GM23338 (cell line): ENCODE measurements around the gene PDCD4.

Experiments
- CREB1 ChIP-seq: fragments of 250-450 bp; sonication (Bioruptor Pico); IDR thresholded peaks from 2 replicates; pipeline ENCODE4 v1.5.0; 2020; ENCODE audit warnings: low read depth, mild to moderate bottlenecking, moderate library complexity
- EZH2 ChIP-seq: fragments of 200-600 bp; sonication (generic); IDR thresholded peaks from one replicate; pipeline ENCODE4 v1.8.0; 2017; ENCODE audit warnings: antibody characterized with exemption, mild to moderate bottlenecking, low read depth; ENCODE audit not compliant: unreplicated experiment
- POLR2AphosphoS5 ChIP-seq: IDR thresholded peaks from 2 replicates; pipeline ENCODE4 v1.6.1; 2016; ENCODE audit warnings: antibody characterized with exemption, low read depth
- ZNF114 ChIP-seq: fragments of 250-450 bp; sonication (Bioruptor Pico); IDR thresholded peaks from 2 replicates; pipeline ENCODE4 v1.5.0; 2020; ENCODE audit warnings: mild to moderate bottlenecking, moderate library complexity
- TF ChIP-seq, protein P1 (sequence below), 2 experiments: fragments of 200-600 bp in 1 of 2; sonication (generic) in 1 of 2; conservative IDR thresholded peaks; 2 replicates each; pipeline versions ENCODE4 v1.5.1 to v1.6.1; 2016 to 2017; ENCODE audit warnings: antibody characterized with exemption in 2 of 2, low read depth in 2 of 2, mild to moderate bottlenecking in 2 of 2, moderate library complexity in 1 of 2
- TF ChIP-seq, protein P2 (sequence below): IDR thresholded peaks from one replicate; pipeline ENCODE4 v1.6.1; 2018; ENCODE audit warnings: antibody characterized with exemption; ENCODE audit not compliant: unreplicated experiment

GRCh38 chr10:110824152-110824441 is 47.6 kb upstream of the PDCD4 start:
- TF ChIP-seq, protein P1, sequence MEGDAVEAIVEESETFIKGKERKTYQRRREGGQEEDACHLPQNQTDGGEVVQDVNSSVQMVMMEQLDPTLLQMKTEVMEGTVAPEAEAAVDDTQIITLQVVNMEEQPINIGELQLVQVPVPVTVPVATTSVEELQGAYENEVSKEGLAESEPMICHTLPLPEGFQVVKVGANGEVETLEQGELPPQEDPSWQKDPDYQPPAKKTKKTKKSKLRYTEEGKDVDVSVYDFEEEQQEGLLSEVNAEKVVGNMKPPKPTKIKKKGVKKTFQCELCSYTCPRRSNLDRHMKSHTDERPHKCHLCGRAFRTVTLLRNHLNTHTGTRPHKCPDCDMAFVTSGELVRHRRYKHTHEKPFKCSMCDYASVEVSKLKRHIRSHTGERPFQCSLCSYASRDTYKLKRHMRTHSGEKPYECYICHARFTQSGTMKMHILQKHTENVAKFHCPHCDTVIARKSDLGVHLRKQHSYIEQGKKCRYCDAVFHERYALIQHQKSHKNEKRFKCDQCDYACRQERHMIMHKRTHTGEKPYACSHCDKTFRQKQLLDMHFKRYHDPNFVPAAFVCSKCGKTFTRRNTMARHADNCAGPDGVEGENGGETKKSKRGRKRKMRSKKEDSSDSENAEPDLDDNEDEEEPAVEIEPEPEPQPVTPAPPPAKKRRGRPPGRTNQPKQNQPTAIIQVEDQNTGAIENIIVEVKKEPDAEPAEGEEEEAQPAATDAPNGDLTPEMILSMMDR (conservative IDR thresholded peaks at IDR 0.05; ENCODE audit: low read depth in 2 of 2): no peak
- no peak for TF ChIP-seq POLR2AphosphoS5
- TF ChIP-seq, protein P2, sequence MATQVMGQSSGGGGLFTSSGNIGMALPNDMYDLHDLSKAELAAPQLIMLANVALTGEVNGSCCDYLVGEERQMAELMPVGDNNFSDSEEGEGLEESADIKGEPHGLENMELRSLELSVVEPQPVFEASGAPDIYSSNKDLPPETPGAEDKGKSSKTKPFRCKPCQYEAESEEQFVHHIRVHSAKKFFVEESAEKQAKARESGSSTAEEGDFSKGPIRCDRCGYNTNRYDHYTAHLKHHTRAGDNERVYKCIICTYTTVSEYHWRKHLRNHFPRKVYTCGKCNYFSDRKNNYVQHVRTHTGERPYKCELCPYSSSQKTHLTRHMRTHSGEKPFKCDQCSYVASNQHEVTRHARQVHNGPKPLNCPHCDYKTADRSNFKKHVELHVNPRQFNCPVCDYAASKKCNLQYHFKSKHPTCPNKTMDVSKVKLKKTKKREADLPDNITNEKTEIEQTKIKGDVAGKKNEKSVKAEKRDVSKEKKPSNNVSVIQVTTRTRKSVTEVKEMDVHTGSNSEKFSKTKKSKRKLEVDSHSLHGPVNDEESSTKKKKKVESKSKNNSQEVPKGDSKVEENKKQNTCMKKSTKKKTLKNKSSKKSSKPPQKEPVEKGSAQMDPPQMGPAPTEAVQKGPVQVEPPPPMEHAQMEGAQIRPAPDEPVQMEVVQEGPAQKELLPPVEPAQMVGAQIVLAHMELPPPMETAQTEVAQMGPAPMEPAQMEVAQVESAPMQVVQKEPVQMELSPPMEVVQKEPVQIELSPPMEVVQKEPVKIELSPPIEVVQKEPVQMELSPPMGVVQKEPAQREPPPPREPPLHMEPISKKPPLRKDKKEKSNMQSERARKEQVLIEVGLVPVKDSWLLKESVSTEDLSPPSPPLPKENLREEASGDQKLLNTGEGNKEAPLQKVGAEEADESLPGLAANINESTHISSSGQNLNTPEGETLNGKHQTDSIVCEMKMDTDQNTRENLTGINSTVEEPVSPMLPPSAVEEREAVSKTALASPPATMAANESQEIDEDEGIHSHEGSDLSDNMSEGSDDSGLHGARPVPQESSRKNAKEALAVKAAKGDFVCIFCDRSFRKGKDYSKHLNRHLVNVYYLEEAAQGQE: no peak
- no peak for TF ChIP-seq ZNF114 (CRISPR knock-in tag)
- no peak for TF ChIP-seq CREB1 (CRISPR knock-in tag)
- no peak for TF ChIP-seq EZH2
